ENCODE data around the gene NRL.

Gene NRL

GRCh38 chr14:24080142-24080530 lies 34.6 kb downstream of the NRL start:
- Histone ChIP-seq H3K79me2 (ENCODE audit: low read length) (no peaks in the 10 kb centered on the region), H3K36me3 (replicated peaks; ENCODE audit: insufficient read depth, low read length) (no peaks in the 10 kb centered on the region), H3F3A (ENCODE audit: insufficient read depth, low read length) (no peaks in the 10 kb centered on the region), H3K9me2 (replicated peaks; ENCODE audit: insufficient read depth, low read length) (no peaks in the 10 kb centered on the region), H3K27me3 (replicated peaks; ENCODE audit: insufficient read depth, low read length) (no peaks in the 10 kb centered on the region), H2AFZ (ENCODE audit: low read length) (no peak overlapping the region), H3K9ac (ENCODE audit: low read length) (no peak overlapping the region), H3K27ac (ENCODE audit: low read length) (no peak overlapping the region), H3K9me3 (replicated peaks; ENCODE audit: insufficient read depth, low read length) (no peaks in the 10 kb centered on the region), H3K4me1 (ENCODE audit: low read length) (peaks cover 12% of the 10 kb centered on the region), H3K4me2 (ENCODE audit: low read depth, low read length) (no peak overlapping the region), H3K4me3 (ENCODE audit: low read length) (no peak overlapping the region), H4K20me1 (ENCODE audit: insufficient read depth, low read length) (no peaks in the 10 kb centered on the region)
- DNase-seq = no peak
- no peak for TF ChIP-seq EZH2 (optimal IDR thresholded peaks at IDR 0.05; ENCODE audit: low read depth, low read length)
- no peak for TF ChIP-seq EZH2phosphoT487 (IDR thresholded peaks at IDR 0.05; ENCODE audit: low read length)
- no peak for TF ChIP-seq CTCF (IDR thresholded peaks at IDR 0.05; ENCODE audit: low read length)

GRCh38 chr14:24079491-24080141 lies 35.1 kb downstream of the NRL start:
- no peaks in the 10 kb centered on the region for H3F3A ChIP-seq (ENCODE audit: insufficient read depth, low read length)
- no peak overlapping the region for H3K4me3 ChIP-seq (ENCODE audit: low read length)
- no peaks in the 10 kb centered on the region for H3K9me3 ChIP-seq (replicated peaks; ENCODE audit: insufficient read depth, low read length)
- peaks cover 12% of the 10 kb centered on the region for H3K4me1 ChIP-seq (ENCODE audit: low read length)
- H3K27ac ChIP-seq (ENCODE audit: low read length) = no peak overlapping the region
- no peaks in the 10 kb centered on the region for H3K79me2 ChIP-seq (ENCODE audit: low read length)
- no peaks in the 10 kb centered on the region for H4K20me1 ChIP-seq (ENCODE audit: insufficient read depth, low read length)
- H2AFZ ChIP-seq (ENCODE audit: low read length) = no peak overlapping the region
- DNase-seq = no peak
- H3K4me2 ChIP-seq (ENCODE audit: low read depth, low read length) = no peak overlapping the region
- H3K27me3 ChIP-seq (replicated peaks; ENCODE audit: insufficient read depth, low read length) = no peaks in the 10 kb centered on the region
- H3K36me3 ChIP-seq (replicated peaks; ENCODE audit: insufficient read depth, low read length) = no peaks in the 10 kb centered on the region
- TF ChIP-seq EZH2 (optimal IDR thresholded peaks at IDR 0.05; ENCODE audit: low read depth, low read length) (no peak), EZH2phosphoT487 (IDR thresholded peaks at IDR 0.05; ENCODE audit: low read length) (no peak), CTCF (IDR thresholded peaks at IDR 0.05; ENCODE audit: low read length) (no peak)
- H3K9ac ChIP-seq (ENCODE audit: low read length) = no peak overlapping the region
- H3K9me2 ChIP-seq (replicated peaks; ENCODE audit: insufficient read depth, low read length) = no peaks in the 10 kb centered on the region

GRCh38 chr14:24078146-24078545 lies 36.6 kb downstream of the NRL start:
- no peaks in the 10 kb centered on the region for H3K79me2 ChIP-seq (ENCODE audit: low read length)
- no peaks in the 10 kb centered on the region for H3K9me2 ChIP-seq (replicated peaks; ENCODE audit: insufficient read depth, low read length)
- H3K4me1 ChIP-seq (ENCODE audit: low read length) = peaks cover 12% of the 10 kb centered on the region
- no peak overlapping the region for H3K4me3 ChIP-seq (ENCODE audit: low read length)
- DNase-seq = no peak
- no peak overlapping the region for H3K9ac ChIP-seq (ENCODE audit: low read length)
- no peaks in the 10 kb centered on the region for H4K20me1 ChIP-seq (ENCODE audit: insufficient read depth, low read length)
- no peaks in the 10 kb centered on the region for H3K9me3 ChIP-seq (replicated peaks; ENCODE audit: insufficient read depth, low read length)
- H3K36me3 ChIP-seq (replicated peaks; ENCODE audit: insufficient read depth, low read length) = no peaks in the 10 kb centered on the region
- no peak overlapping the region for H2AFZ ChIP-seq (ENCODE audit: low read length)
- H3K27ac ChIP-seq (ENCODE audit: low read length) = no peak overlapping the region
- no peaks in the 10 kb centered on the region for H3K27me3 ChIP-seq (replicated peaks; ENCODE audit: insufficient read depth, low read length)
- H3F3A ChIP-seq (ENCODE audit: insufficient read depth, low read length) = no peaks in the 10 kb centered on the region
- TF ChIP-seq EZH2phosphoT487 (IDR thresholded peaks at IDR 0.05; ENCODE audit: low read length) = no peak
- TF ChIP-seq EZH2 (optimal IDR thresholded peaks at IDR 0.05; ENCODE audit: low read depth, low read length) = no peak
- no peak for TF ChIP-seq CTCF (IDR thresholded peaks at IDR 0.05; ENCODE audit: low read length)
- no peak overlapping the region for H3K4me2 ChIP-seq (ENCODE audit: low read depth, low read length)

Measured in MM.1S (cell line).